PC-3 (cell line): ENCODE results near the gene SMPD4. TPM values are rescaled to one million over a fixed set of nuclear protein-coding genes. Genes with fewer than 3 reads are reported as not detected.
"Not testable (repeated sequence)": the region's sequence is repeated elsewhere in the genome, so short reads cannot be mapped to it uniquely, and the experiment has no call there.

Experiments used
- ATAC-seq: fragments of 200-7000 bp; cut with Tn5 transposase; 2 replicates; pipeline ENCODE4 v1.9.1; 2020; ENCODE audit warnings: mild to moderate bottlenecking, moderate library complexity
- BruUV-seq: library from RNA; stranded (reverse); fragments of 400-500 nt; replicated peaks from 2 replicates; lab custom pipeline; 2021; lab: Mats Ljungman, UMichigan
- CTCF ChIA-PET: fragments of 300-600 bp; sonication (Branson Sonifier 250); formaldehyde crosslinking; loops from one replicate; lab custom pipeline; 2022; ENCODE audit warnings: antibody characterized with exemption; lab: Charles Lee
- POLR2A ChIA-PET: fragments of 300-600 bp; sonication (Branson Sonifier 250); formaldehyde crosslinking; loops from one replicate; lab custom pipeline; 2022; ENCODE audit warnings: antibody characterized with exemption; ENCODE audit not compliant: unreplicated experiment; lab: Charles Lee
- DNase-seq: peaks from one replicate; pipeline ENCODE4 v3.0.0-alpha.2; 2015
- H2AFZ ChIP-seq: fragments of 300-600 bp; sonication (generic); 2 replicates; pipeline ENCODE4 v1.6.0; 2016; ENCODE audit warnings: antibody characterized with exemption, low read length
- H3F3A ChIP-seq: fragments of 300-600 bp; sonication (generic); one replicate; pipeline ENCODE4 v1.6.0; 2017; ENCODE audit warnings: antibody characterized with exemption, low read length, control low read depth, mild to moderate bottlenecking; ENCODE audit not compliant: unreplicated experiment
- H3K27ac ChIP-seq: fragments of 300-600 bp; sonication (generic); 2 replicates; pipeline ENCODE4 v1.5.1; 2016; ENCODE audit warnings: mild to moderate bottlenecking, low read length
- H3K27me3 ChIP-seq: fragments of 300-600 bp; sonication (generic); 2 replicates; pipeline ENCODE4 v1.6.1; 2016; ENCODE audit warnings: low read length, mixed read lengths
- H3K36me3 ChIP-seq: fragments of 300-600 bp; sonication (generic); 2 replicates; pipeline ENCODE4 v1.6.1; 2016; ENCODE audit warnings: low read depth, mixed run types, low read length, mixed read lengths
- H3K4me1 ChIP-seq: fragments of 300-600 bp; sonication (generic); 2 replicates; pipeline ENCODE4 v1.5.1; 2016; ENCODE audit warnings: low read length; ENCODE audit not compliant: insufficient read depth
- H3K4me2 ChIP-seq: fragments of 300-600 bp; sonication (generic); 2 replicates; pipeline ENCODE4 v1.6.0; 2016; ENCODE audit warnings: low read length
- H3K4me3 ChIP-seq: fragments of 300-600 bp; sonication (generic); 2 replicates; pipeline ENCODE4 v1.5.1; 2016; ENCODE audit warnings: mild to moderate bottlenecking, low read length, mixed read lengths
- H3K79me2 ChIP-seq: fragments of 300-600 bp; sonication (generic); 2 replicates; pipeline ENCODE4 v1.6.1; 2017; ENCODE audit warnings: low read length, mixed read lengths
- H3K9ac ChIP-seq: fragments of 300-600 bp; sonication (generic); 2 replicates; pipeline ENCODE4 v1.6.0; 2016; ENCODE audit warnings: mild to moderate bottlenecking, low read length
- H3K9me2 ChIP-seq: fragments of 300-600 bp; sonication (generic); replicated peaks from 2 replicates; pipeline ENCODE4 v1.6.1; 2016; ENCODE audit warnings: mixed run types, low read length, mixed read lengths
- H3K9me3 ChIP-seq: fragments of 300-600 bp; sonication (generic); 2 replicates; pipeline ENCODE4 v1.6.1; 2016; ENCODE audit warnings: low read length, mixed read lengths
- H4K20me1 ChIP-seq: fragments of 300-600 bp; sonication (generic); 2 replicates; pipeline ENCODE4 v1.6.1; 2016; ENCODE audit warnings: low read length, mixed read lengths
- EZH2 ChIP-seq: fragments of 300-600 bp; sonication (generic); IDR thresholded peaks from one replicate; pipeline ENCODE4 v1.6.1; 2017; ENCODE audit warnings: antibody characterized with exemption, mild to moderate bottlenecking, low read length; ENCODE audit not compliant: unreplicated experiment
- EZH2phosphoT487 ChIP-seq: fragments of 300-600 bp; sonication (generic); IDR thresholded peaks from 2 replicates; pipeline ENCODE4 v1.6.1; 2018; ENCODE audit warnings: mild to moderate bottlenecking, antibody characterized with exemption, low read length, borderline replicate concordance
- intact Hi-C: fragments of 100-400 bp; cut with micrococcal nuclease; formaldehyde crosslinking; loops from 2 replicates; pipeline ENCODE4 v1.9.0; 2023
- total RNA-seq: library from RNA; depleted of rRNA; stranded (reverse); fragments of >200 nt; gene quantifications from 2 replicates; pipeline ENCODE4 v1.2.3, GENCODE V29; 2014
- TF ChIP-seq, protein P1 (sequence below): fragments of 300-600 bp; sonication (generic); conservative IDR thresholded peaks from 2 replicates; pipeline ENCODE4 v1.5.1; 2017; ENCODE audit warnings: antibody characterized with exemption, low read depth, mild to moderate bottlenecking, low read length

The SMPD4 gene
- total RNA-seq, 1 experiment from 2014 or later: 64.4 TPM

DNA sequence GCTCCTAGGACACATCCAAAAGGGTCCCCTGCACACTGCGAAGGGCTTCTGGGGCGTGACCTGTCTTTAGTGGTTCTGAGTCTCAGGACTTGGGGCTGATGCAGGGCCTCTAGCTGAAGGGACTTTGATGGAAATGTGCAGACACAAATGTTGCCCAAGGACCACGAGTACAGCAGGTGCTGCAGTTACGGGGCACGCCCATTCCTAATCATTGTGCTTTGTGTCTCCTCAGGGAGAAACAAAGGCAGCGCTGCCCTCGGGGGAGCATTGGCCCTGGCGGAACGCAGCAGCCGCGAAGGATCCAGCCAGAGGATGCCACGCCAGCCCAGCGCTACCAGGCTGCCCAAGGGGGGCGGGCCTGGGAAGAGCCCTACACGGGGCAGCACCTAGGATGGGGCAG, 8.8 kb upstream of the SMPD4 start:
- H3F3A ChIP-seq: no peaks in the 10 kb centered on the region
- no peaks in the 10 kb centered on the region for H3K27me3 ChIP-seq
- ATAC-seq: no peak
- CTCF ChIA-PET: no interaction called here
- H3K4me2 ChIP-seq: no peak overlapping the region
- H3K9me3 ChIP-seq: no peaks in the 10 kb centered on the region
- no peak overlapping the region for H3K9ac ChIP-seq
- no peak for DNase-seq
- no peaks in the 10 kb centered on the region for H4K20me1 ChIP-seq
- no peak overlapping the region for H2AFZ ChIP-seq
- POLR2A ChIA-PET: no interaction called here
- TF ChIP-seq EZH2 (no peak), EZH2phosphoT487 (no peak)
- TF ChIP-seq, protein P1, sequence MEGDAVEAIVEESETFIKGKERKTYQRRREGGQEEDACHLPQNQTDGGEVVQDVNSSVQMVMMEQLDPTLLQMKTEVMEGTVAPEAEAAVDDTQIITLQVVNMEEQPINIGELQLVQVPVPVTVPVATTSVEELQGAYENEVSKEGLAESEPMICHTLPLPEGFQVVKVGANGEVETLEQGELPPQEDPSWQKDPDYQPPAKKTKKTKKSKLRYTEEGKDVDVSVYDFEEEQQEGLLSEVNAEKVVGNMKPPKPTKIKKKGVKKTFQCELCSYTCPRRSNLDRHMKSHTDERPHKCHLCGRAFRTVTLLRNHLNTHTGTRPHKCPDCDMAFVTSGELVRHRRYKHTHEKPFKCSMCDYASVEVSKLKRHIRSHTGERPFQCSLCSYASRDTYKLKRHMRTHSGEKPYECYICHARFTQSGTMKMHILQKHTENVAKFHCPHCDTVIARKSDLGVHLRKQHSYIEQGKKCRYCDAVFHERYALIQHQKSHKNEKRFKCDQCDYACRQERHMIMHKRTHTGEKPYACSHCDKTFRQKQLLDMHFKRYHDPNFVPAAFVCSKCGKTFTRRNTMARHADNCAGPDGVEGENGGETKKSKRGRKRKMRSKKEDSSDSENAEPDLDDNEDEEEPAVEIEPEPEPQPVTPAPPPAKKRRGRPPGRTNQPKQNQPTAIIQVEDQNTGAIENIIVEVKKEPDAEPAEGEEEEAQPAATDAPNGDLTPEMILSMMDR: no peak
- H3K79me2 ChIP-seq: no peaks in the 10 kb centered on the region
- BruUV-seq: no TSS peak
- no peaks in the 10 kb centered on the region for H3K36me3 ChIP-seq
- intact Hi-C loops: no loop called here
- no peak overlapping the region for H3K4me3 ChIP-seq
- H3K9me2 ChIP-seq: no peaks in the 10 kb centered on the region
- H3K4me1 ChIP-seq: no peaks in the 10 kb centered on the region
- no peak overlapping the region for H3K27ac ChIP-seq

DNA sequence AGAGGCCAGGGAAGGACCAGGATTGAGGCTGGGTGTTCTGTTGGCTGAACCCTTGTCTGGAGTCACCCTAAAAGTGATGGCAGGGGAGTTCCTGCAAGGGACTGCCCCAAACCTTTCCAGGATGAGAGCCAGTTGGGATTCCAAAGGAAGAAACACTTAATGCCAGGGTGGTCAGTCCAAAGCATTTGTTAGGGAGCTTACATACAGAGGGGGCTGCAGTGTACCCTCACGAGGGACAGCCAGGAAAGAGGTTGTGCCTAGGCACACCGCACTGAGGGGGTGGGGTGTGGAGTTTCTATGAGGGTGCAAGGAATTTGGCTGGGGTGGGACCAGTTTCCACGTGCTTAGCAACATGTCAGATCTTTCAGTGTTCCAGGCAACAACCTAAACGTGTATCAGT, 7.6 kb upstream of the SMPD4 start:
- H2AFZ ChIP-seq, intact Hi-C loops, H3K9ac ChIP-seq, ATAC-seq, H3K4me2 ChIP-seq, H3F3A ChIP-seq, H3K27ac ChIP-seq, H3K9me2 ChIP-seq, H3K4me1 ChIP-seq, DNase-seq, H4K20me1 ChIP-seq, H3K79me2 ChIP-seq, H3K27me3 ChIP-seq, H3K9me3 ChIP-seq, POLR2A ChIA-PET, H3K36me3 ChIP-seq, H3K4me3 ChIP-seq, BruUV-seq: not testable (repeated sequence)
- CTCF ChIA-PET: interaction anchor here (0.6 kb wide), 1 partner anchor 202 kb away, joined by 3 read pairs; no protein-coding TSS in a partner anchor

DNA sequence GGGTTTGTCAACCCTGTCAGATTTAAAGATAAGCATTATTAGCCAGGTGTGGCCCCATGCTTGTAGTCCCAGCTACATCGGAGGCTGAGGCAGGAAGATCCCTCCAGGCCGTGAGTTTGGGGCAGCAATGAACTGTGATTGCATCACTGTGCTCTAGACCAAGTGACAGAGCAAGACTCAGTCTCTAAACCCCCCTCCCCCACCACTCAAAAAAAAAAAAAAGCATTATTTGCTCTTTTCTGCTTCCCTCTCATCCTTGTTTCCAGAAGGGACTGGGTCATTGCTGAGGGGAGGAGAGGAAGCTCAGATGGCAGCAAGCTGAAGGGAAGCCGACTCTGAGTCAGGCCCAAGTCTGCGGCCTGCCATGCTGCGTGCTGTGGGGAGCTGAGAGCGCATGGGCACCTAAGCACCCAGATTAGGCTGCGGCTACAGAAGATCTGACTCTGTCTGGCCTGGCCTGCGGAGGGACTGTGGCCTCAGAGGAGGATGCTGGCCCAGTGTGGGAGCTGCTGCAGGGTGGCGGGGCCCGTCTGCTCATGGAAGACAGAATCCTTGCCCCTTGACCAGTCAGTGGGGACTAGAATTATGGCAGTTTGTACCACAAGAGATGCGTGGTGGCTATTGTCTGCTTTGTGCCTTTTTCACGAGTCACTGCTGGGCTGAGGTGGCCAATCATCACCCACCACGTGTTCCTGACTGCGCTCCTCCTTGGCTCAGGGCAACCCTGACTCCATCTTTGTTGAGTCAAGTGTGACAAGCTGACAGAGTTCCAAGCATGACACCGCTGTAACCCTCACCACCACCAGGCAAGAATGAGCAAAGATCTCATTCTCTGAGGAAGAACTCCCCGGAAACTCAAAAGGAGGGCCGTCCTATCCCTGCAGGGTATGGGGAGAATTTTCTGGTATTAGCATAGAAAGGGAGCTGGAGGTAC, 6.7 kb upstream of the SMPD4 start:
- H3K27ac ChIP-seq, H4K20me1 ChIP-seq, DNase-seq, H3K27me3 ChIP-seq, H3K9me3 ChIP-seq, H3K36me3 ChIP-seq, H2AFZ ChIP-seq, H3K9me2 ChIP-seq, ATAC-seq, intact Hi-C loops, POLR2A ChIA-PET, CTCF ChIA-PET, H3K9ac ChIP-seq, H3K4me2 ChIP-seq, H3F3A ChIP-seq, H3K4me3 ChIP-seq, BruUV-seq: not testable (repeated sequence)
- Histone ChIP-seq H3K4me1 (peaks cover 13% of the 10 kb centered on the region), H3K79me2 (peaks cover 17% of the 10 kb centered on the region)
